Endodermal cell (in vitro differentiated cells): Measurements from ENCODE around the gene SCFD2. TPM values are rescaled to one million over a fixed set of nuclear protein-coding genes. Genes with fewer than 3 reads are reported as not detected.
A peak's percentile ranks its signal among the peaks of the same experiment; 100 is the strongest.

Source experiments
- DNase-seq: peaks from one replicate; pipeline ENCODE4 v3.0.0-alpha.2; 2017
- H3K27ac ChIP-seq: 2 replicates; pipeline ENCODE4 v1.5.1; 2013; ENCODE audit warnings: mild to moderate bottlenecking, low read depth, low read length, moderate library complexity
- H3K27me3 ChIP-seq: 2 replicates; pipeline ENCODE4 v1.6.1; 2013; ENCODE audit warnings: mild to moderate bottlenecking, low read length, moderate library complexity; ENCODE audit not compliant: insufficient read depth, control insufficient read depth, poor library complexity, severe bottlenecking
- H3K36me3 ChIP-seq: 2 replicates; pipeline ENCODE4 v1.7.0; 2013; ENCODE audit warnings: mild to moderate bottlenecking, low read length, moderate library complexity; ENCODE audit not compliant: control insufficient read depth, insufficient read depth
- H3K4me1 ChIP-seq: one replicate; pipeline ENCODE4 v1.7.0; 2013; ENCODE audit warnings: low read length; ENCODE audit not compliant: control insufficient read depth, insufficient read depth
- H3K4me3 ChIP-seq: 2 replicates; pipeline ENCODE4 v1.5.1; 2013; ENCODE audit warnings: mild to moderate bottlenecking, low read length, moderate library complexity
- H3K9ac ChIP-seq: 2 replicates; pipeline ENCODE4 v1.6.1; 2013; ENCODE audit warnings: mild to moderate bottlenecking, low read length, moderate library complexity; ENCODE audit not compliant: poor library complexity, severe bottlenecking; ENCODE audit errors: extremely low read depth
- H3K9me3 ChIP-seq: 2 replicates; pipeline ENCODE4 v1.6.1; 2013; ENCODE audit warnings: mild to moderate bottlenecking, low read length, moderate library complexity; ENCODE audit not compliant: control insufficient read depth
- H3K27ac Mint-ChIP-seq: 2 replicates; pipeline ENCODE4 v1.8.0; 2020; ENCODE audit warnings: mixed read lengths
- H3K27me3 Mint-ChIP-seq: 2 replicates; pipeline ENCODE4 v1.8.0; 2021; ENCODE audit warnings: mild to moderate bottlenecking, mixed read lengths; ENCODE audit not compliant: insufficient read depth
- H3K36me3 Mint-ChIP-seq: 2 replicates; pipeline ENCODE4 v1.8.0; 2020; ENCODE audit warnings: low read depth, mixed read lengths
- H3K4me1 Mint-ChIP-seq: 2 replicates; pipeline ENCODE4 v1.8.0; 2020; ENCODE audit warnings: mixed read lengths
- H3K4me3 Mint-ChIP-seq: 2 replicates; pipeline ENCODE4 v1.8.0; 2020; ENCODE audit warnings: mild to moderate bottlenecking, moderate library complexity, mixed read lengths
- H3K9me3 Mint-ChIP-seq: 2 replicates; pipeline ENCODE4 v1.8.0; 2020; ENCODE audit warnings: mild to moderate bottlenecking, mixed read lengths
- WGBS, 2 experiments: methylation state at CpG; one replicate each; pipeline versions ENCODE4 v1.1.5 to v1.1.7; 2013; ENCODE audit warnings: missing lambda C conversion rate in 2 of 2, mixed read lengths in 1 of 2; ENCODE audit not compliant: insufficient coverage in 1 of 2, insufficient read length in 1 of 2; 5-methylcytosine and 5-hydroxymethylcytosine counted together
- total RNA-seq, 2 donors: library from RNA; stranded (reverse); fragmentation: NEBNext Ultra II Directional in 1 of 2; extraction: Animal tissue kit (Norgen Biotek cat#: 25700) in 1 of 2; gene quantifications; 2 replicates in 1 of 2; 3 replicates in 1 of 2; pipeline ENCODE4 v1.2.1, GENCODE V29; 2021
- TF ChIP-seq, protein P1 (sequence below): fragments of 200-600 bp; sonication (generic); conservative IDR thresholded peaks from 2 replicates; pipeline ENCODE4 v1.5.0; 2021; ENCODE audit warnings: antibody characterized with exemption, mild to moderate bottlenecking

SCFD2 gene
- total RNA-seq, 2 donors from 2014 or later, result 5.7 to 6.5 TPM

DNA sequence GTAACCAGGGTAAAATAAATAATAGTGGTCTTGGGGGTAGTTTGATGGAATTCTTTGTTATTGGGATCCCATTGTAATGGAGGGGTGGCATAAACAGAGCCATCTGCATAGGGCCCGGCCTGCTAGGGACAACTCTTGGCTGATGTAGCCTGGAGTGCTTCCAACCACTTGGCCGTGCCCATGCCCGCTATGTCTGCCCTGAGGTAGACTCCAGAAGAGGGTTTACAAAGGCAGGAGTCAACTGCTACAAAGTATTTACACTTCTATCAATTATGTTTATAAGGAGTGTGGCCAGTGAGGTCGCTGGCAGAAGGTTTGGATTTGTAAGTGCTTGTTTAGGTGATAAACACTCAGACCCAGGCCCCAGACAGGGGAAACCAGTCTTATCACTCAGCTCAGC lies 495.6 kb downstream of the SCFD2 start:
- Mint-ChIP-seq H3K36me3 (peaks cover 13% of the 10 kb centered on the region), H3K4me3 (no peak overlapping the region), H3K9me3 (no peaks in the 10 kb centered on the region), H3K4me1 (peaks cover 36% of the 10 kb centered on the region), H3K27me3 (peaks cover 11% of the 10 kb centered on the region), H3K27ac (no peak overlapping the region)
- Histone ChIP-seq H3K4me1 (peaks cover 16% of the 10 kb centered on the region), H3K27ac (no peak overlapping the region), H3K27me3 (no peaks in the 10 kb centered on the region), H3K9me3 (no peaks in the 10 kb centered on the region), H3K4me3 (no peak overlapping the region), H3K9ac (no peak overlapping the region), H3K36me3 (peaks cover 20% of the 10 kb centered on the region)
- 90% methylated on average over 4 of the region's 4 CpGs; no CpG with 5 or more reads in 1 of the 2 experiments for WGBS, 2 experiments
- TF ChIP-seq, protein P1, sequence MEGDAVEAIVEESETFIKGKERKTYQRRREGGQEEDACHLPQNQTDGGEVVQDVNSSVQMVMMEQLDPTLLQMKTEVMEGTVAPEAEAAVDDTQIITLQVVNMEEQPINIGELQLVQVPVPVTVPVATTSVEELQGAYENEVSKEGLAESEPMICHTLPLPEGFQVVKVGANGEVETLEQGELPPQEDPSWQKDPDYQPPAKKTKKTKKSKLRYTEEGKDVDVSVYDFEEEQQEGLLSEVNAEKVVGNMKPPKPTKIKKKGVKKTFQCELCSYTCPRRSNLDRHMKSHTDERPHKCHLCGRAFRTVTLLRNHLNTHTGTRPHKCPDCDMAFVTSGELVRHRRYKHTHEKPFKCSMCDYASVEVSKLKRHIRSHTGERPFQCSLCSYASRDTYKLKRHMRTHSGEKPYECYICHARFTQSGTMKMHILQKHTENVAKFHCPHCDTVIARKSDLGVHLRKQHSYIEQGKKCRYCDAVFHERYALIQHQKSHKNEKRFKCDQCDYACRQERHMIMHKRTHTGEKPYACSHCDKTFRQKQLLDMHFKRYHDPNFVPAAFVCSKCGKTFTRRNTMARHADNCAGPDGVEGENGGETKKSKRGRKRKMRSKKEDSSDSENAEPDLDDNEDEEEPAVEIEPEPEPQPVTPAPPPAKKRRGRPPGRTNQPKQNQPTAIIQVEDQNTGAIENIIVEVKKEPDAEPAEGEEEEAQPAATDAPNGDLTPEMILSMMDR, result no peak
- no peak for DNase-seq

DNA sequence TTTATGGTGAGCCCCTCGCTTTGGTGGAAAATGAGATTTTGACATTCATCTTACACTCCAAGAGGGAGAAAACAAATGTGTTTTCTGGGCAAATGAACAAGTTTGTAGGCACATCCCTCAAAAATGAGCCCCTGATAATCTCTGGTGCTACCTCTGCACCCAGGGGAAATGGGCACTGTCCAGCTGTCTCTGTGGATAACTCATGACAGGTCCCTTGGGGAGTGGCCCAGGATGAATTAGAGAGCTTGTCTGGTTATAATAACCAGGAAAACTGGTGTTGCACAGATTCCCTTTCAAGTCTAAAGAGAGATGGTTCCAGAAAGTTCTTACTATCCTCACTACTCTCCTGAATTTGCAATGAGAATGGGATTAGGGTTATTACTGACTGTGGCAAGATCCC lies 496.2 kb downstream of the SCFD2 start:
- DNase-seq, result no peak
- WGBS, 2 experiments, result 0% methylated on average over 1 of the region's 1 CpG; no CpG with 5 or more reads in 1 of the 2 experiments
- H3K27ac Mint-ChIP-seq, result no peak overlapping the region
- Histone ChIP-seq H3K4me1 (peaks cover 12% of the 10 kb centered on the region), H3K9ac (no peak overlapping the region), H3K27me3 (no peaks in the 10 kb centered on the region), H3K27ac (peak overlapping the region; percentile 44), H3K4me3 (no peak overlapping the region), H3K9me3 (no peaks in the 10 kb centered on the region), H3K36me3 (peaks cover 25% of the 10 kb centered on the region)
- TF ChIP-seq, protein P1, result no peak
- no peaks in the 10 kb centered on the region for H3K9me3 Mint-ChIP-seq
- H3K4me1 Mint-ChIP-seq, result peaks cover 32% of the 10 kb centered on the region
- no peak overlapping the region for H3K4me3 Mint-ChIP-seq
- H3K27me3 Mint-ChIP-seq, result peaks cover 7% of the 10 kb centered on the region
- H3K36me3 Mint-ChIP-seq, result peaks cover 19% of the 10 kb centered on the region

DNA sequence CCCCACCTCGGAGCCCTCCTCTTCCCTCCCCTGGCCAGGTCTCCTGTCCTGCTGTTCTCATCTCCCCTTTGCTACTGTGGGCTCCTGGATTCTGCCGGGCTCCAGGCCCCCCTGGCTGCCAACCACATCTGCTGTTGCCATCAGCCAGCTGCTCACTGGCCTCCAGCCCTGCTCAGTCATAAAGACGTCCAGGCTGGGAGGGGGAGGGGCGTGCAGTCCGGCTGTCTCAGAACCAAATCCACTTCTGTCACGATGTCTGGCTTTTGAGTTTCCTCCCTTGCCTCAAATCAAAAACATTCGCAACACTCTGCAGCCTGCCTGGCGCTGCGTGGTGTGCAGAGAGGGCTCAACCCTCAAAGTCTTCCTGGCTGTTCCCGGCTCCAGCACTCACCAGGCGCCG lies 496.7 kb downstream of the SCFD2 start:
- DNase-seq, result no peak
- Histone ChIP-seq H3K4me3 (no peak overlapping the region), H3K36me3 (peaks cover 30% of the 10 kb centered on the region), H3K27ac (peak overlapping the region; percentile 44), H3K27me3 (no peaks in the 10 kb centered on the region), H3K4me1 (peaks cover 7% of the 10 kb centered on the region), H3K9me3 (no peaks in the 10 kb centered on the region), H3K9ac (no peak overlapping the region)
- Mint-ChIP-seq H3K4me1 (peaks cover 32% of the 10 kb centered on the region), H3K36me3 (peaks cover 24% of the 10 kb centered on the region), H3K27ac (no peak overlapping the region), H3K27me3 (peaks cover 4% of the 10 kb centered on the region), H3K9me3 (no peaks in the 10 kb centered on the region), H3K4me3 (no peak overlapping the region)
- WGBS, 2 experiments, result 84 to 95% methylated on average over 10 to 12 of the region's 12 CpGs
- TF ChIP-seq, protein P1, result no peak
